Measurements from ENCODE around the gene PTPN9. TPM values are rescaled to one million over a fixed set of nuclear protein-coding genes. Genes with fewer than 3 reads are reported as not detected.
"Not testable (repeated sequence)": the region's sequence is repeated elsewhere in the genome, so short reads cannot be mapped to it uniquely, and the experiment has no call there.

The PTPN9 gene
- total RNA-seq, 4 donors from 2014 or later = 4.8 to 7.0 (median 6.2) TPM

- in situ Hi-C loops (cut with MboI; ENCODE audit: low sequenced_read_pairs in 4 of 4) (no loop called here), intact Hi-C loops (cut with DNase I; ENCODE audit: low total_unique reads) (no loop called here)
- no peaks in the 10 kb centered on the region for H3K9me3 ChIP-seq
- no peak overlapping the region for H3K4me3 ChIP-seq
- no peak overlapping the region for H3K27ac ChIP-seq
- no peaks in the 10 kb centered on the region for H3K27me3 ChIP-seq
- ATAC-seq (no peak), DNase-seq (no peak)
- H3K36me3 ChIP-seq = no peaks in the 10 kb centered on the region
- no peak for TF ChIP-seq CTCF (IDR thresholded peaks at IDR 0.05 in 4 of 5, conservative IDR thresholded peaks at IDR 0.05 in 1 of 5)
- TF ChIP-seq POLR2A (IDR thresholded peaks at IDR 0.05) = no peak
- H3K4me1 ChIP-seq = peaks cover 11 to 33% of the 10 kb centered on the region in 2 donors
Observed at GRCh38 chr15:75573648-75574384, 5.3 kb downstream of the PTPN9 start.

DNA sequence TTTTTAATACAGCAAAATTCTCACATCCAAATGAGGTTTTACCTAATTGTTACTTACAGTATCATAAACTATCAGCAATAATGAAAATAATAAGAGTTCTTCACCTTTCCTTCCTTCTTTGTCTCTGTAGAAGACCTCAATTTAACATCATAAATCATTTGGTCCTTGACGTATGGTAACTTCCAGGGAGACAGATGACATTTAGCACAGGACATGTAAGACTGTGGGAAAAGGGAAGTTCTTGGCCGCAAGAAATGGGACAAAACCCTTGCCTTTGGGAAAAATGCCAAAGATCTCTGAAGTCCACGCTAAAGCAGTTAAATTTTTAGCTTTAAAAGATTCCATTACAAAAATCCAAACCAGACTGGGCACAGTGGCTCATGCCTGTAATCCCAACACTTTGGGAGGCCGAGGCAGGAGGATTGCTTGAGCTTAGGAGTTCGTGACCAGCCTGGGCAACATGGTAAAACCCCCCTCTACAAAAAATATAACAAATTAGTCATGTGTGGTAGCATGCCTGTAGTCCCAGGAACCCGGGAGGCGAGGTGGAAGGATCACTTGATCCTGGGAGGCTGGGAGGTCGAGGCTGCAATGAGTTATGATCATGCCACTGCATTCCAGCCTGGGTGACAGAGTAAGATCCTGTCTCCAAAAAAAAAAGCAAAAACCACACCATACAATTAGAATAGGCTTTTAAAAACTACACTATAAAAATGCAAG lies 8.8 kb downstream of the PTPN9 start:
- intact Hi-C loops (cut with DNase I; ENCODE audit: low total_unique reads) (no loop called here), in situ Hi-C loops (cut with MboI; ENCODE audit: low sequenced_read_pairs in 4 of 4) (no loop called here)
- no peaks in the 10 kb centered on the region for H3K9me3 ChIP-seq
- DNase-seq (no peak), ATAC-seq (no peak)
- H3K27ac ChIP-seq = peak overlapping the region in 3 of 4 donors; percentile 22 to 41 (median 34)
- H3K4me3 ChIP-seq = no peak overlapping the region
- peaks cover 0 to 19% of the 10 kb centered on the region in 2 donors for H3K4me1 ChIP-seq
- no peaks in the 10 kb centered on the region for H3K36me3 ChIP-seq
- no peaks in the 10 kb centered on the region for H3K27me3 ChIP-seq
- TF ChIP-seq POLR2A (IDR thresholded peaks at IDR 0.05) = no peak
- TF ChIP-seq CTCF (IDR thresholded peaks at IDR 0.05 in 4 of 5, conservative IDR thresholded peaks at IDR 0.05 in 1 of 5) = no peak

- Histone ChIP-seq H3K27ac (no peak overlapping the region), H3K4me1 (no peaks in the 10 kb centered on the region), H3K36me3 (no peaks in the 10 kb centered on the region), H3K27me3 (no peaks in the 10 kb centered on the region), H3K4me3 (no peak overlapping the region), H3K9me3 (no peaks in the 10 kb centered on the region)
- no peak for ATAC-seq
- intact Hi-C loops (cut with DNase I; ENCODE audit: low total_unique reads) (no loop called here), in situ Hi-C loops (cut with MboI; ENCODE audit: low sequenced_read_pairs in 4 of 4) (no loop called here)
- DNase-seq = no peak
- TF ChIP-seq POLR2A (IDR thresholded peaks at IDR 0.05) (no peak), CTCF (IDR thresholded peaks at IDR 0.05 in 4 of 5, conservative IDR thresholded peaks at IDR 0.05 in 1 of 5) (no peak)
Observed at GRCh38 chr15:75565062-75565970, 13.8 kb downstream of the PTPN9 start.

GRCh38 chr15:75561888-75562287 lies 17.2 kb downstream of the PTPN9 start:
- TF ChIP-seq CTCF (IDR thresholded peaks at IDR 0.05 in 4 of 5, conservative IDR thresholded peaks at IDR 0.05 in 1 of 5) (no peak), POLR2A (IDR thresholded peaks at IDR 0.05) (no peak)
- Histone ChIP-seq H3K9me3 (no peaks in the 10 kb centered on the region), H3K27ac (no peak overlapping the region), H3K36me3 (no peaks in the 10 kb centered on the region), H3K4me3 (no peak overlapping the region), H3K27me3 (no peaks in the 10 kb centered on the region), H3K4me1 (no peaks in the 10 kb centered on the region)
- in situ Hi-C loops (cut with MboI; ENCODE audit: low sequenced_read_pairs in 4 of 4) (no loop called here), intact Hi-C loops (cut with DNase I; ENCODE audit: low total_unique reads) (no loop called here)
- ATAC-seq = no peak
- no peak for DNase-seq

GRCh38 chr15:75559360-75559759 lies 19.8 kb downstream of the PTPN9 start:
- H3K27ac ChIP-seq; H3K36me3 ChIP-seq; H3K4me3 ChIP-seq; ATAC-seq; intact Hi-C loops (cut with DNase I; ENCODE audit: low total_unique reads); H3K9me3 ChIP-seq; H3K27me3 ChIP-seq; H3K4me1 ChIP-seq; DNase-seq; in situ Hi-C loops (cut with MboI; ENCODE audit: low sequenced_read_pairs in 4 of 4): not testable (repeated sequence)

- H3K27ac ChIP-seq; H3K36me3 ChIP-seq; intact Hi-C loops (cut with DNase I; ENCODE audit: low total_unique reads); H3K4me3 ChIP-seq; in situ Hi-C loops (cut with MboI; ENCODE audit: low sequenced_read_pairs in 4 of 4); ATAC-seq; DNase-seq; H3K27me3 ChIP-seq; H3K9me3 ChIP-seq: not testable (repeated sequence)
- H3K4me1 ChIP-seq = peaks cover 8 to 13% of the 10 kb centered on the region in 2 donors
Observed at GRCh38 chr15:75558955-75559354, 20.2 kb downstream of the PTPN9 start.

All from gastrocnemius medialis (tissue), 4 donors.